Activated CD4-positive, alpha-beta T cell treated with anti-CD3 and anti-CD28 coated beads, Interleukin-2, amount 10 ng/mL, durations not matched to agents 7 days and 5 days (primary cell): ENCODE results near the gene PCGF3. TPM values are rescaled to one million over a fixed set of nuclear protein-coding genes. Genes with fewer than 3 reads are reported as not detected.
"Not testable (repeated sequence)": the region's sequence is repeated elsewhere in the genome, so short reads cannot be mapped to it uniquely, and the experiment has no call there.

Experiments
- CTCF ChIA-PET: fragments of 350-600 bp; sonication (Branson Sonifier 250); formaldehyde crosslinking; loops from one replicate; lab custom pipeline; 2021; ENCODE audit warnings: antibody characterized with exemption; lab: Charles Lee
- POLR2A ChIA-PET: fragments of 350-600 bp; sonication (Branson Sonifier 250); formaldehyde crosslinking; loops from one replicate; lab custom pipeline; 2021; ENCODE audit warnings: antibody characterized with exemption; lab: Charles Lee
- DNase-seq: peaks from one replicate; pipeline ENCODE4 v3.0.0-alpha.2; 2020
- H3K27ac Mint-ChIP-seq: one replicate; pipeline ENCODE4 v1.8.0; 2021; ENCODE audit warnings: mild to moderate bottlenecking, moderate library complexity, mixed read lengths
- H3K27me3 Mint-ChIP-seq: one replicate; pipeline ENCODE4 v1.8.0; 2021; ENCODE audit warnings: mixed read lengths
- H3K36me3 Mint-ChIP-seq: one replicate; pipeline ENCODE4 v1.8.0; 2021; ENCODE audit warnings: low read depth, mixed read lengths
- H3K4me1 Mint-ChIP-seq: one replicate; pipeline ENCODE4 v1.8.0; 2021; ENCODE audit warnings: mixed read lengths
- H3K4me3 Mint-ChIP-seq: one replicate; pipeline ENCODE4 v1.8.0; 2021; ENCODE audit warnings: mild to moderate bottlenecking, moderate library complexity, mixed read lengths
- H3K9me3 Mint-ChIP-seq: one replicate; pipeline ENCODE4 v1.8.0; 2021; ENCODE audit warnings: mixed read lengths
- total RNA-seq, 2 experiments: library from RNA; stranded (reverse); gene quantifications; one replicate each; pipeline ENCODE4 v1.2.3, GENCODE V29; 2021

The PCGF3 gene
- total RNA-seq, 2 experiments from 2014 or later, result 34.9 to 36.8 TPM

DNA sequence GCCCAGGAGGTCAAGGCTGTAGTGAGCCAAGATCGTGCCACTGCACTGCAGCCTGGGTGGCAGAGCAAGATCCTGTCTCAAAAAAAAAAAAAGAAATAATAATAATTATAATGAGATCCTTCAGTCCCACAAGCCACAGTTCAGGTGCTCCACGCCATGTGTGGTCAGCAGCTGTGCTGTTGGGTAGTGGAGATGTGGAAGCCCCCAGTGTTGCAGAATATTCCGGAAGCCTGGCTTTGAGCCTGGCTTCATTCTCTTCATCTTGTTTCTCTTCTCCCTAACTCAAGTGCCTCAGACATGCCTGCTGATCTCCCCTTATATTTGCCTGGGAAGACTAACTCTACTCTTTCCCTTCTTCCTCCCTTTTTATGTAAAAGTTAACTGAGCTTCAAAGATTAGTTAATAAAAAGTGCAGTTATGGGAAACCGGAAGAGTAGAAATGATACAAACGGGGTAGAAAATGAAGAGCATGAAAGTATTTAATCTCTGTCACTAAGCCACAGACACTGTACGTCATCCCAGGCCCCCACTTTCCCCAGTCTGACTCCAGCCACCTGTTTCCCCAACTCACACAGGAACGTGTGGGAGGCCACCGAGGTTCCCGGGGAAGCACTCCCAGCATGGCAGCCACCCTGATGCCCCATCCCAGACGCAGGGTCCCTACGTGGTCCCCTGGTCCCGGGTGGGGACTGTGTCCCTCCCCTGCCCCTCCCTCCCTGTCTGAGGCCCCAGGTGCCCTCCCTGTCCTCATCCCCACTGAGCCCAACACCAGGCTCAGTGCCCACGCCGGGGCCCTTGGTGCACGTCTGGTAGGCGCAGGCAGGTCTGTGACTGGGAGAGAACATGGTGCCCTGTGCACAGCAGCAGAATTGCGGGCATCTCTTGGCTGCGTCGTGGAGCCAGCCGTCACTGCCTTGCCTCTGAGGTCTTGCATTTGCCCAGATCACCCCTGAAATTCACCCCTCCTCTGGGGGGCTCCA, 24.0 kb downstream of the PCGF3 start:
- Mint-ChIP-seq H3K27ac (no peak overlapping the region), H3K27me3 (no peaks in the 10 kb centered on the region), H3K4me3 (no peak overlapping the region), H3K9me3 (no peaks in the 10 kb centered on the region), H3K36me3 (peaks cover 23% of the 10 kb centered on the region), H3K4me1 (peaks cover 5% of the 10 kb centered on the region)
- ChIA-PET POLR2A (no interaction called here), CTCF (no interaction called here)
- no peak for DNase-seq

DNA sequence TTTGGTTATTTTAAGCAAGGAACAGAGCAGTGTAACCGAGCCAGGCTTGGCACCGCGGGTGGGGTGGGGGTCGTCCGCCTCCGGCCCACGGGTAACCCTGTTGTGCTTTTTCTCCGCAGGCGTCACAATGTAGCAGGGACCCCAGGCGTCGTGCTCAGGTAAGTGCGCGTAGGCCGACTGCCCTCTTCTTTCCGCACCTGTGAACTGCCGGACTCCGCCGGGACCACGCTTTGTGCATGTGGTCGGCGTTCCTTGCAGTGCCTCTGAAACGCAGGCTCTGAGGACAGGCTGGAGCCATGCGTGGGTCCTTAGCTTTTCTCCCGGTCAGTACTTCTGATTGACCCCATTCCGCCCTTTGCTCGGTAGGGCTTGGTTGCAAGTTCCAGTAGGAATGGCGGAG, 24.9 kb downstream of the PCGF3 start:
- peaks cover 29% of the 10 kb centered on the region for H3K36me3 Mint-ChIP-seq
- H3K4me3 Mint-ChIP-seq, result no peak overlapping the region
- CTCF ChIA-PET, result no interaction called here
- H3K27ac Mint-ChIP-seq, result no peak overlapping the region
- H3K4me1 Mint-ChIP-seq, result peaks cover 5% of the 10 kb centered on the region
- no peaks in the 10 kb centered on the region for H3K27me3 Mint-ChIP-seq
- POLR2A ChIA-PET, result no interaction called here
- H3K9me3 Mint-ChIP-seq, result no peaks in the 10 kb centered on the region
- DNase-seq, result no peak

GRCh38 chr4:730946-731904, 25.6 kb downstream of the PCGF3 start:
- CTCF ChIA-PET, POLR2A ChIA-PET: not testable (repeated sequence)

DNA sequence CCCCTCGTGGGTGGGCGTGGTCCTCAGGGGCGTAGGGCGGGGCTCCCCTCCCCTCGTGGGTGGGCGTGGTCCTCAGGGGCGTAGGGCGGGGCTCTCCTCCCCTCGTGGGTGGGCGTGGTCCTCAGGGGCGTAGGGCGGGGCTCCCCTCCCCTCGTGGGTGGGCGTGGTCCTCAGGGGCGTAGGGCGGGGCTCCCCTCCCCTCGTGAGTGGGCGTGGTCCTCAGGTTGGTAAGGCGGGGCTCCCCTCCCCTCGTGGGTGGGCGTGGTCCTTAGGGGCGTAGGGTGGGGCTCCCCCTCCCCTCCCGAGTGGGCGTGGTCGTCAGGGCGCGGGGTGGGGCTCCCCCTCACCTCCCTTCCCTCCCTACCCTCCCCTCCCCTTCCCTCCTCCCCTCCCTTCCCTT, 26.3 kb downstream of the PCGF3 start:
- H3K27ac Mint-ChIP-seq, POLR2A ChIA-PET, DNase-seq, H3K4me1 Mint-ChIP-seq, H3K9me3 Mint-ChIP-seq, H3K4me3 Mint-ChIP-seq, H3K27me3 Mint-ChIP-seq: not testable (repeated sequence)
- CTCF ChIA-PET, result interaction anchor here (2.0 kb wide), 1 partner anchor 11 kb away, joined by 7 read pairs; no protein-coding TSS in a partner anchor
- peaks cover 31% of the 10 kb centered on the region for H3K36me3 Mint-ChIP-seq

More at GRCh38 chr4:730946-731904, 25.6 kb downstream of the PCGF3 start:
- not testable (repeated sequence) for DNase-seq, H3K27ac Mint-ChIP-seq, H3K4me3 Mint-ChIP-seq, H3K27me3 Mint-ChIP-seq, H3K9me3 Mint-ChIP-seq, H3K4me1 Mint-ChIP-seq
- H3K36me3 Mint-ChIP-seq, result peaks cover 31% of the 10 kb centered on the region

DNA sequence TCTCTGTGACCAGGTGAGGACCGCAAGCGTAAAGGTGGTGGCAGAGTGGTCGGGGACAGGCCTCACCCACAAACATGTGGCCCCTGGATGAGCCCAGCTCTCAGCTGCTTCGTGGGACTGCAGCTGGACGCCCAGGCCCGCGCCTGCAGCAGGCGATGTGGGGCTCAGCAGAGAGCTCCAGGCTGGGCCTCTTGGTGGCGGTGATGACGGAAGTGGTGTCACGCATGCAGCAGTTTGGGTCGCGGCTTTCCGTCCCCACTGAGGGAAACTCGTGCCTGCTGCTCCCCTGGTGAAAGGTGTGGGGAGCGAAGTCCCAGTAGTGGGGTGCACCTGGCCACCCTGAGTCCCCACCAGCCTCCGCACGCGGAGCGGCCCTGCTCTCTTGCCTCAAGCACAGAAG, 26.9 kb downstream of the PCGF3 start:
- no peaks in the 10 kb centered on the region for H3K9me3 Mint-ChIP-seq
- ChIA-PET POLR2A (no interaction called here), CTCF (interaction anchor here (2.0 kb wide), 1 partner anchor 10 kb away, joined by 7 read pairs; no protein-coding TSS in a partner anchor)

DNA sequence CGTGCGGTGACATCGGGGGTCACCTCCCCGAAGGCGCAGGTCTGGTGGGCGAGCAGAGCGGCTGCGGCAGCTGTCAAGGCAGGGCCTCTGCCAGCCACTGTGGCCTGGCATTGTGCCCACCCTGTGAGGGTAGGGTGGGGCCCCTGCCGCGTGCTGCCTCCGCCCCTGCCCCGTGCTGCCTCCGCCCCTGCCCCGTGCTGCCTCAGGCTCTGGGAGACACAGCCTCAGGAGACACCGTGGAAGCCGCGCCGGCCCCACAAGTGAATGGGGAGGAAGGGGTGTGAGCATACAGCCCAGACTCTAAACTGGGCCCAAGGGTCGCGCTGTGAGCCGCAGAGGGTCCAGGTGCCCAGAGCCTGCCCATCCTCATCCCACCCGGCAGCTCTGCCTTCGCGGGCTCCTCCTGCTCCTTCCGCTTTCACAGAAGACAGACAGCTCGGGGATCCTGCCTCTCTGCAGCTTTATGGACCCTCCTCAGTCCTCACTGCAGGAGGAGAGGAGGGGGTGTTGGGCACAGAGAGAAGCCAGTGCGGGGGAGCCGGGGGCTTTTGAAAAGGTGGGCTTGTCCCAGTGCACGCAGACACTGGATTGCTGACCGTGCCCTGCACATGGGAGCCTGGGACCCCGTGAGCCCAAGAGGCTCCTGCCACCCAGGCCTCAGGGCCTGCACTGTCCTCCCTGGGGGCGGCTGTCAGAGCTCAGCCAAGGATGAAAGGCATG, 27.4 kb downstream of the PCGF3 start:
- Mint-ChIP-seq H3K27me3 (no peaks in the 10 kb centered on the region), H3K27ac (no peak overlapping the region), H3K9me3 (no peaks in the 10 kb centered on the region), H3K36me3 (peaks cover 40% of the 10 kb centered on the region), H3K4me1 (peaks cover 3% of the 10 kb centered on the region), H3K4me3 (no peak overlapping the region)
- ChIA-PET POLR2A (no interaction called here), CTCF (interaction anchor here (2.0 kb wide), 1 partner anchor 9 kb away, joined by 7 read pairs; no protein-coding TSS in a partner anchor)
- no peak for DNase-seq

More for the DNA sequence above, 26.9 kb downstream of the PCGF3 start:
- Mint-ChIP-seq H3K4me1 (peaks cover 2% of the 10 kb centered on the region), H3K27me3 (no peaks in the 10 kb centered on the region), H3K4me3 (no peak overlapping the region), H3K27ac (no peak overlapping the region), H3K36me3 (peaks cover 36% of the 10 kb centered on the region)
- DNase-seq, result no peak

DNA sequence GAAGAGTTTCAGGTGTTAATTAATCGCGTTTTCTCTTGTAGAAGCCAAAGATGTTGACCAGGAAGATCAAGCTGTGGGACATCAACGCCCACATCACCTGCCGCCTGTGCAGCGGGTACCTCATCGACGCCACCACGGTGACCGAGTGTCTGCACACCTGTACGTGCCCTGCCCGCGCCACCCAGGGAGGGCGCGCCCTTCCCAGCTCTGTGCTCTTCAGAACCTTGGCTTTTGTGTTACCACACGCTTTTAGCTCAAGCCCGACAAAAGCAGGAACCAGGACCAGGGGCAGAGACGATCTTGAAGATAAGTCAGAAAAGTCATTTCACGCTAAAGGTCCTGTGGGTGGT, 28.0 kb downstream of the PCGF3 start:
- Mint-ChIP-seq H3K27ac (no peak overlapping the region), H3K4me3 (no peak overlapping the region), H3K9me3 (no peaks in the 10 kb centered on the region), H3K27me3 (no peaks in the 10 kb centered on the region), H3K36me3 (peaks cover 40% of the 10 kb centered on the region), H3K4me1 (peaks cover 4% of the 10 kb centered on the region)
- DNase-seq, result no peak
- CTCF ChIA-PET, result interaction anchor here (2.0 kb wide), 1 partner anchor 9 kb away, joined by 7 read pairs; no protein-coding TSS in a partner anchor
- POLR2A ChIA-PET, result no interaction called here

GRCh38 chr4:734075-734474, 28.4 kb downstream of the PCGF3 start:
- Mint-ChIP-seq H3K27me3 (no peaks in the 10 kb centered on the region), H3K27ac (no peak overlapping the region), H3K9me3 (no peaks in the 10 kb centered on the region), H3K4me1 (peaks cover 4% of the 10 kb centered on the region), H3K4me3 (no peak overlapping the region), H3K36me3 (peaks cover 40% of the 10 kb centered on the region)
- ChIA-PET POLR2A (no interaction called here), CTCF (interaction anchor here (2.0 kb wide), 1 partner anchor 8 kb away, joined by 7 read pairs; no protein-coding TSS in a partner anchor)
- DNase-seq, result no peak

DNA sequence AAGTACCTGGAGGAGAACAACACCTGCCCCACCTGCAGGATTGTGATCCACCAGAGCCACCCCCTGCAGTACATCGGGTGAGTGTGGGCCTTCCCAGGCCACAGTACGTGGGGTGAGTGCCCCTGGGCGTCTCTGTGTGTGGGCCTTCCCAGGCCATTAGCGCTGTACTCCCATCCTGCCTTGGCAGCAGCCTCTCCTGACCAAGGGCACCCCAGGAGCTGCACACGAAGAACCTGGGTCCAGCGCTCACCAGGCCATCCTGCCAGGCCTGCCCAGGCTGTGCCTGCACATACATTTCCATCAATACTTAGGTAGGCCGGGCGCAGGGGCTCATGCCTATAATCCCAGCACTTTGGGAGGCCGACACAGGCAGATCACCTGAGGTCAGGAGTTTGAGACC, 29.3 kb downstream of the PCGF3 start:
- Mint-ChIP-seq H3K9me3 (no peaks in the 10 kb centered on the region), H3K4me1 (peaks cover 4% of the 10 kb centered on the region), H3K4me3 (no peak overlapping the region), H3K27me3 (no peaks in the 10 kb centered on the region), H3K27ac (no peak overlapping the region), H3K36me3 (peaks cover 41% of the 10 kb centered on the region)
- CTCF ChIA-PET, result no interaction called here
- no peak for DNase-seq
- POLR2A ChIA-PET, result no interaction called here

GRCh38 chr4:735583-735982, 30.0 kb downstream of the PCGF3 start:
- Mint-ChIP-seq H3K4me1 (peaks cover 4% of the 10 kb centered on the region), H3K9me3 (no peaks in the 10 kb centered on the region), H3K27me3 (no peaks in the 10 kb centered on the region), H3K36me3 (peaks cover 37% of the 10 kb centered on the region), H3K4me3 (no peak overlapping the region), H3K27ac (no peak overlapping the region)
- no peak for DNase-seq
- ChIA-PET POLR2A (no interaction called here), CTCF (no interaction called here)

DNA sequence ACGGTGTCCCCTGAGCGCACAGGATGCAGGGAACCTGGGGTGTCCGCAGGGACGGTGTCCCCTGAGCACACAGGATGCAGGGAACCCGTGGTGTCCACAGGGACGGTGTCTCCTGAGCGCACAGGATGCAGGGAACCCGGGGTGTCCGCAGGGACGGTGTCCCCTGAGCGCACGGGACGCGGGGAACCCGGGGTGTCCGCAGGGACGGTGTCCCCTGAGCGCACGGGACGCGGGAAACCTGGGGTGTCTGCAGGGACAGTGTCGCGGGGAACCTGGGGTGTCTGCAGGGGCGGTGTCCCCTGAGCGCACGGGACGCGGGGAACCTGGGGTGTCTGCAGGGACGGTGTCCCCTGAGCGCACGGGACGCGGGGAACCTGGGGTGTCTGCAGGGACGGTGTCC, 30.9 kb downstream of the PCGF3 start:
- H3K4me3 Mint-ChIP-seq, H3K4me1 Mint-ChIP-seq, H3K27me3 Mint-ChIP-seq, H3K9me3 Mint-ChIP-seq, POLR2A ChIA-PET, H3K27ac Mint-ChIP-seq, CTCF ChIA-PET, DNase-seq: not testable (repeated sequence)
- H3K36me3 Mint-ChIP-seq, result peaks cover 34% of the 10 kb centered on the region

DNA sequence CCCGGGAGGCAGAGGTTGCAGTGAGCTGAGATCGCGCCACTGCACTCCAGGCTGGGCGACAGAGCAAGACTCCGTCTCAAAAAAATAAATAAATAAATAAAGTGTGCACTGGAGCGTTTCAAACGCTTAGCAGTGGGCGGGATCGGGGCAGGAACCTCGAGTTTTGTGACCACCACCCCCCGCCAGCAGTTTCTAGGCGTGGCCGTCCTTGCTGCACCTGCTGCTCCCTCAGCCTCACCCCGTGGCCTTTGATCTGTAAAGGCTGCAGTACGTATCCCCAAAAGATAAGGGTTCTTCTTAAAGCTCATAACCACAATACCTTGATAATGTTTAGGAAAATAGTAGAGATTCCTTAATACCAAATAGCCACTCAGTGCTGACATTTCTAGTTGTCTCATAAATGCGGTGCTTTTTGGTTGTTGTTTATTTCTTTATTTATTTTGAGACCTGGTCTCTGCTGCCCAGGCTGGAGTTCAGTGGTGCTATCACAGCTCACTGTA, 33.2 kb downstream of the PCGF3 start:
- Mint-ChIP-seq H3K27me3 (no peaks in the 10 kb centered on the region), H3K9me3 (no peaks in the 10 kb centered on the region), H3K27ac (no peak overlapping the region), H3K36me3 (peaks cover 27% of the 10 kb centered on the region), H3K4me1 (peaks cover 4% of the 10 kb centered on the region), H3K4me3 (no peak overlapping the region)
- ChIA-PET CTCF (no interaction called here), POLR2A (no interaction called here)
- no peak for DNase-seq
